ENCODE results near the gene WFDC12.

DNA sequence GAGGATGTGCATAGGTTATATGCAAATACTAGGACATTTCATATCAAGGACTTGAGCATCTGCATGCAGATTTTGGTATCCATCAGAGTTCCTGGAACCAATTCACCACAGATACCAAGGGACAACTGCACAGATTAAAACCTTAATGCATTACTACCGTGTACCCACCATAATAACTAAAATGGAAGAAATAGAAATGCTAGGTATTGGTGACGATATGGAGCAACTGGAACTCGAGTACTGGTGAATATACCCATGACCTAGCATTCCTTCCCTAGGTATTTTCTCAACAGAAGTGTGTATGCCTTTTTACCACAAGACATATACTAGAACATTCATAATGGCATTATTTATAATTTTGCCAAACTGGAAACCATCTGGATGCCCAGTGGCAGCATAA lies 41.8 kb downstream of the WFDC12 start:
- TF ChIP-seq JUN (IDR thresholded peaks at IDR 0.05; ENCODE audit: borderline replicate concordance, insufficient read depth, insufficient read length, low read depth) (no peak), POLR2AphosphoS5 (IDR thresholded peaks at IDR 0.05; ENCODE audit: insufficient read depth, low read depth, low read length) (no peak)

All from endothelial cell of umbilical vein (primary cell).